HL-60 (cell line): ENCODE results near the gene ZMYND8.
A peak's percentile ranks its signal among the peaks of the same experiment; 100 is the strongest.
"Not testable (repeated sequence)": the region's sequence is repeated elsewhere in the genome, so short reads cannot be mapped to it uniquely, and the experiment has no call there.

Experiments
- DNase-seq, 2 experiments: peaks; one replicate each; pipeline ENCODE4 v3.0.0-alpha.2; 2010 to 2020; ENCODE audit warnings: low read depth in 1 of 2, low spot score in 1 of 2
- H3K27ac ChIP-seq: fragments of 250-450 bp; sonication (Bioruptor Pico); replicated peaks from 2 replicates; pipeline ENCODE4 v1.5.1; 2020; ENCODE audit warnings: mild to moderate bottlenecking, moderate library complexity
- H3K27me3 ChIP-seq: fragments of 250-450 bp; sonication (Bioruptor Pico); 2 replicates; pipeline ENCODE4 v1.5.1; 2021; ENCODE audit warnings: mild to moderate bottlenecking, moderate library complexity; ENCODE audit not compliant: insufficient read depth, poor library complexity, severe bottlenecking
- H3K4me3 ChIP-seq: replicated peaks from 2 replicates; pipeline ENCODE4 v1.5.1; 2011; ENCODE audit warnings: mild to moderate bottlenecking, control low read depth, low read length; ENCODE audit not compliant: insufficient read depth
- GABPA ChIP-seq: IDR thresholded peaks from 2 replicates; pipeline ENCODE4 v1.6.1; 2012; ENCODE audit warnings: low read depth
- POLR2AphosphoS5 ChIP-seq: IDR thresholded peaks from 2 replicates; pipeline ENCODE4 v1.6.1; 2012; ENCODE audit warnings: low read depth
- SPI1 ChIP-seq: IDR thresholded peaks from 2 replicates; pipeline ENCODE4 v1.6.1; 2012; ENCODE audit warnings: low read depth, mild to moderate bottlenecking, borderline replicate concordance
- TF ChIP-seq, protein P1 (sequence below): IDR thresholded peaks from one replicate; pipeline ENCODE4 v1.5.1; 2011; ENCODE audit warnings: low read length, control low read depth, inconsistent platforms; ENCODE audit not compliant: insufficient read depth
- TF ChIP-seq, protein P2 (sequence below): IDR thresholded peaks from 2 replicates; pipeline ENCODE4 v1.6.1; 2012; ENCODE audit warnings: low read depth; ENCODE audit not compliant: insufficient replicate concordance

ZMYND8 gene

DNA sequence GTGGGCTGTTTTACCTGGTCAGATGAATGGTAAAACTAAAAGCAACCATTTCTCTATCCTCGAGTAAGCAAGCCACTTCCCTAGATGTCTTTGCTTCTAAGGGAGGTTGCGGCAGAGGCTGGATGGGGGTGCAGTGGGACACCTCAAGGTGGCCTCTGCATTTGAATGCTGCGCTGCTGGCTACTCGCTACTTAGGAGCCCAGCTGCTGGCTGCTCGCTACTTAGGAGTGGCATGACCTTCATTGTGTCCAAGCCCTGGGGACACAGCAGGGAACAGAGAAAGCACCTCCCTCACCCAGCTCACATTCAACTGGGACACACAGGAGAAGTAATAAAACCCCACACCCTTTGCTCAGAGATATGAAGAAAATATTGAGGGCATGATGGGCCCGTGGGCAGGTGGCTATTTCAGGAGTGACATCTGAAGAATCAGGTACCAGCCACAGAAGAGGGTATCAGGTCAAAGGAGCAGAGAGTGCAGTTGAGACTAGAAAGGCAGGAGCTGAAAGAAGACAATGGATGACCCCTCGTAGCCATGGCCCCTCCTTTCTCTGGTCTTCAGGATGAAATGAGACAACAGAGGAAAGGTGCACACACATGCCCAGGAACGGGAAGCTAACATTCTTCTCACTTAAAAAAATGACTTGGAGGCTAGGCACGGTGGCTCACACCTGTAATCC, 149.4 kb downstream of the ZMYND8 start:
- TF ChIP-seq GABPA: no peak
- no peak for TF ChIP-seq SPI1
- TF ChIP-seq POLR2AphosphoS5: no peak
- H3K27ac ChIP-seq: no peak overlapping the region
- H3K4me3 ChIP-seq: no peak overlapping the region
- no peaks in the 10 kb centered on the region for H3K27me3 ChIP-seq
- no peak for DNase-seq

DNA sequence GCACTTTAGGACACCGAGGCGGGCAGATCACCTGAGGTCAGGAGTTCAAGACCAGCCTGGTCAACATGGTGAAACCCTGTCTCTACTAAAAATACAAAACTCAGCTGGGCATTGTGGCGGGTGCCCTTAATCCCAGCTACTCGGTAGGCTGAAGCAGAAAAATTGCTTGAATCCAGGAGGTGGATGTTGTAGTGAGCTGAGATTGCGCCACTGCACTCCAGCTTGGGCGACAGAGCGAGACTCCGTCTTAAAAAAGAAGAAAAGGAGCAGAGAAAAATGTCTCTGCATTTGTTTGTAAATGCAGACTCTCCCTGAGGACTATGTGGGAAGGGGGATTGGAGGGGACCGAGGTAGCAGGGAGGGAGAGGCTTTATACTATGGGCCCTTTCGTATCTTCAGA, 149.9 kb downstream of the ZMYND8 start:
- not testable (repeated sequence) for H3K27me3 ChIP-seq, H3K27ac ChIP-seq, DNase-seq, H3K4me3 ChIP-seq

DNA sequence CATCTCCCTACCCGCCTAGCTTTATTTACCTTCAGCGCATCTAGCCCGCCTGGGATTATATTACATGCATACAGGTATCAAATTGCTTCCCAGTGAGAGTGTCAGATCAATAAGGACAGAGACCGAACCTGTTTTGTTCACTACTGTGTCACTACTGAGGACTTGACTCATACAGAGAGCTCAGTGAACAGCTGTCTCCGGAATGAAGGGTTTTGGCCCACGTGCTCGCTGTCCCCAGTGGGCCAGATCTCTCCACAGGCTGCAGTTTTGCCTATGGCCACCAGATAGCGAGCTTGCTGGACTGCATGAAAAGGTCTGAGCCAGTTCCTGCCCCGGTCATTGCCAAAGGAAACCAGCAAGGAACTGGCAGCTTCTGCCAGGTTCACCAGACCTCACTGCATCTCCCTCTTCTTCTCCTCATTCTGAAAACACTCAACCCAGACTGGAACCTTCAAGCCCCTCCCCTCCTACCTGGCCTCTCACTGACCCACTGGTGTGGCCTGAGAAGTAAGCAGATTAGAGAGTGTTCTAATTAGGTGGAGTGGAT, 150.8 kb downstream of the ZMYND8 start:
- peak; percentile 38 to 70 for DNase-seq
- Histone ChIP-seq H3K27ac (no peak overlapping the region), H3K27me3 (no peaks in the 10 kb centered on the region), H3K4me3 (no peak overlapping the region)
- no peak for TF ChIP-seq SPI1
- TF ChIP-seq, protein P1, sequence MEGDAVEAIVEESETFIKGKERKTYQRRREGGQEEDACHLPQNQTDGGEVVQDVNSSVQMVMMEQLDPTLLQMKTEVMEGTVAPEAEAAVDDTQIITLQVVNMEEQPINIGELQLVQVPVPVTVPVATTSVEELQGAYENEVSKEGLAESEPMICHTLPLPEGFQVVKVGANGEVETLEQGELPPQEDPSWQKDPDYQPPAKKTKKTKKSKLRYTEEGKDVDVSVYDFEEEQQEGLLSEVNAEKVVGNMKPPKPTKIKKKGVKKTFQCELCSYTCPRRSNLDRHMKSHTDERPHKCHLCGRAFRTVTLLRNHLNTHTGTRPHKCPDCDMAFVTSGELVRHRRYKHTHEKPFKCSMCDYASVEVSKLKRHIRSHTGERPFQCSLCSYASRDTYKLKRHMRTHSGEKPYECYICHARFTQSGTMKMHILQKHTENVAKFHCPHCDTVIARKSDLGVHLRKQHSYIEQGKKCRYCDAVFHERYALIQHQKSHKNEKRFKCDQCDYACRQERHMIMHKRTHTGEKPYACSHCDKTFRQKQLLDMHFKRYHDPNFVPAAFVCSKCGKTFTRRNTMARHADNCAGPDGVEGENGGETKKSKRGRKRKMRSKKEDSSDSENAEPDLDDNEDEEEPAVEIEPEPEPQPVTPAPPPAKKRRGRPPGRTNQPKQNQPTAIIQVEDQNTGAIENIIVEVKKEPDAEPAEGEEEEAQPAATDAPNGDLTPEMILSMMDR: peak; percentile 82

DNA sequence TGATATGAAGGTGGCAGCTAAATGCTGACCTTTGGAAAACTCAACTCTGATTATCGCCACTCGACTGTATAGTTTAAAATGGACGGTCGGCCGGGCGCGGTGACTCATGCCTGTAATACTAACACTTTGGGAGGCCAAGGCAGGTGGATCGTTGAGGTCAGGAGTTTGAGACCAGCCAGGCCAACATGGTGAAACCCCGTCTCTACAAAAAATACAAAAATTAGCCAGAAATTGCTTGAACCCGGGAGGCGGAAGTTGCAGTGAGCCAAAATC, 151.7 kb downstream of the ZMYND8 start:
- H3K4me3 ChIP-seq, H3K27me3 ChIP-seq, H3K27ac ChIP-seq, DNase-seq: not testable (repeated sequence)

DNA sequence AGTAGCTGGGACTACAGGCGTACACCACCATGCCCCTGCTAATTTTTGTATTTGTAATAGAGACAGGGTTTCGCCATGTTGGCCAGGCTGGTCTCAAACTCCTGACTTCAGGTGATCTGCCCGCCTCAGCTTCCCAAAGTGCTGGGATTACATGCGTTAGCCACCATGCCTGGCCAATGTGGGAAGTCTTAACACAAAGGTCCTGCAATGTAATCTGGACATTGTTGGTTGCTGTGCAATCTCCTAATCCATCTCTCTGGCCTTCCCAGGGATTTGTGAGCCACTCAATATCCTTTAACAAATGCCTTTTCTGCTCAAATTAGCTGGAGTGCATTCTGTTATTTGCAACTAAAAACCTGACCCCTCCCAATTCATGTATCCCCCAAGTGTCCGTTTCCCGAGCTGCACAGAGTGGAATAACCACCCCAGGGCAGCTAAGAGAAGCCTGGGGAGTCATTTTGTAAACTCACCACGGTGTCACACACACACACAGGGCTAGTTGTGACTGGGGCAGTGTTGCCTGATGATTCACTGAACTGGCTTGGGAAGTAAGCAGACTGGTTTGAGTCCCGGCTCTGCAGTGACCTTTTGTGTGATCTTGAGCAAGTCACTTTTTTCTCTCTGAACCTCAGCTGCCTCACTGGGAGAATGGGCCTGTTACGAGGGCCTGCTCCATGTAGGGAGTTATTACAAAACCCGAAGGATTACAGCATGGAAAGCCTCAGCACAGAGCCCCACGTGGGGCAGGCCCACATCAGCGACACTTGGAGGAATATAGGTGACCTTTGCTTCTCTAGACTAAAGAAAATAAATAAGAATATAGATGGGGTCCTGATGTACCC, 152.3 kb downstream of the ZMYND8 start:
- no peak overlapping the region for H3K4me3 ChIP-seq
- TF ChIP-seq POLR2AphosphoS5 (no peak), GABPA (no peak), SPI1 (no peak)
- TF ChIP-seq, protein P1: no peak
- TF ChIP-seq, protein P2, sequence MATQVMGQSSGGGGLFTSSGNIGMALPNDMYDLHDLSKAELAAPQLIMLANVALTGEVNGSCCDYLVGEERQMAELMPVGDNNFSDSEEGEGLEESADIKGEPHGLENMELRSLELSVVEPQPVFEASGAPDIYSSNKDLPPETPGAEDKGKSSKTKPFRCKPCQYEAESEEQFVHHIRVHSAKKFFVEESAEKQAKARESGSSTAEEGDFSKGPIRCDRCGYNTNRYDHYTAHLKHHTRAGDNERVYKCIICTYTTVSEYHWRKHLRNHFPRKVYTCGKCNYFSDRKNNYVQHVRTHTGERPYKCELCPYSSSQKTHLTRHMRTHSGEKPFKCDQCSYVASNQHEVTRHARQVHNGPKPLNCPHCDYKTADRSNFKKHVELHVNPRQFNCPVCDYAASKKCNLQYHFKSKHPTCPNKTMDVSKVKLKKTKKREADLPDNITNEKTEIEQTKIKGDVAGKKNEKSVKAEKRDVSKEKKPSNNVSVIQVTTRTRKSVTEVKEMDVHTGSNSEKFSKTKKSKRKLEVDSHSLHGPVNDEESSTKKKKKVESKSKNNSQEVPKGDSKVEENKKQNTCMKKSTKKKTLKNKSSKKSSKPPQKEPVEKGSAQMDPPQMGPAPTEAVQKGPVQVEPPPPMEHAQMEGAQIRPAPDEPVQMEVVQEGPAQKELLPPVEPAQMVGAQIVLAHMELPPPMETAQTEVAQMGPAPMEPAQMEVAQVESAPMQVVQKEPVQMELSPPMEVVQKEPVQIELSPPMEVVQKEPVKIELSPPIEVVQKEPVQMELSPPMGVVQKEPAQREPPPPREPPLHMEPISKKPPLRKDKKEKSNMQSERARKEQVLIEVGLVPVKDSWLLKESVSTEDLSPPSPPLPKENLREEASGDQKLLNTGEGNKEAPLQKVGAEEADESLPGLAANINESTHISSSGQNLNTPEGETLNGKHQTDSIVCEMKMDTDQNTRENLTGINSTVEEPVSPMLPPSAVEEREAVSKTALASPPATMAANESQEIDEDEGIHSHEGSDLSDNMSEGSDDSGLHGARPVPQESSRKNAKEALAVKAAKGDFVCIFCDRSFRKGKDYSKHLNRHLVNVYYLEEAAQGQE: no peak
- no peak for DNase-seq
- no peak overlapping the region for H3K27ac ChIP-seq
- no peaks in the 10 kb centered on the region for H3K27me3 ChIP-seq
